IPS DF 4.7 (cell line): ENCODE results near the gene RXRA.

Source experiments
- DNase-seq: peaks from one replicate; pipeline ENCODE4 v3.0.0-alpha.2; 2013; ENCODE audit warnings: low spot score; ENCODE audit errors: extremely low read depth

Gene RXRA

GRCh38 chr9:134444038-134444315 lies 117.7 kb downstream of the RXRA start:
- DNase-seq, result no peak

- DNase-seq, result no peak
These were observed 118.7 kb downstream of the RXRA start for GRCh38 chr9:134445000-134445399.

GRCh38 chr9:134449180-134449916 lies 123.1 kb downstream of the RXRA start:
- peak; percentile 81 for DNase-seq

GRCh38 chr9:134451700-134452458 lies 125.6 kb downstream of the RXRA start:
- DNase-seq, result no peak

- DNase-seq, result no peak
These were observed 126.5 kb downstream of the RXRA start for GRCh38 chr9:134452728-134453127.

- no peak for DNase-seq
These were observed 127.7 kb downstream of the RXRA start for GRCh38 chr9:134453776-134454475.

GRCh38 chr9:134454476-134454857 lies 128.2 kb downstream of the RXRA start:
- DNase-seq, result no peak

- DNase-seq, result no peak
These were observed 128.8 kb downstream of the RXRA start for GRCh38 chr9:134455021-134455471.

GRCh38 chr9:134455537-134455933 lies 129.3 kb downstream of the RXRA start:
- no peak for DNase-seq

- DNase-seq, result no peak
These were observed 129.9 kb downstream of the RXRA start for GRCh38 chr9:134455934-134456755.

- DNase-seq, result no peak
These were observed 130.6 kb downstream of the RXRA start for GRCh38 chr9:134456756-134457305.

- DNase-seq, result no peak
These were observed 131.3 kb downstream of the RXRA start for GRCh38 chr9:134457321-134458206.

GRCh38 chr9:134458207-134459108 lies 132.2 kb downstream of the RXRA start:
- DNase-seq, result no peak

- DNase-seq, result no peak
These were observed 132.9 kb downstream of the RXRA start for GRCh38 chr9:134459164-134459563.

GRCh38 chr9:134459573-134459972 lies 133.3 kb downstream of the RXRA start:
- no peak for DNase-seq

- DNase-seq, result no peak
These were observed 134.0 kb downstream of the RXRA start for GRCh38 chr9:134460206-134460605.

- DNase-seq, result no peak
These were observed 134.6 kb downstream of the RXRA start for GRCh38 chr9:134460896-134461295.

GRCh38 chr9:134461426-134461982 lies 135.2 kb downstream of the RXRA start:
- DNase-seq, result no peak

- DNase-seq, result no peak
These were observed 136.1 kb downstream of the RXRA start for GRCh38 chr9:134462318-134462717.
